B cell (primary cell): ENCODE results near the gene GJE1. TPM values are rescaled to one million over a fixed set of nuclear protein-coding genes. Genes with fewer than 3 reads are reported as not detected.

Experiments used
- ATAC-seq: fragments of 200-7000 bp; cut with Tn5 transposase; one replicate; pipeline ENCODE4 v1.10.0; 2021; ENCODE audit warnings: low read depth, mild to moderate bottlenecking, moderate number of reproducible peaks, moderate library complexity
- CTCF ChIA-PET: fragments of 350-600 bp; sonication (Branson Sonifier 250); formaldehyde crosslinking; loops from one replicate; lab custom pipeline; 2021; ENCODE audit warnings: antibody characterized with exemption, inconsistent platforms; lab: Charles Lee
- POLR2A ChIA-PET: fragments of 350-600 bp; sonication (Branson Sonifier 250); formaldehyde crosslinking; loops from one replicate; lab custom pipeline; 2021; ENCODE audit warnings: antibody characterized with exemption; lab: Charles Lee
- DNase-seq: peaks from one replicate; pipeline ENCODE4 v3.0.0; 2013
- H2AFZ ChIP-seq: 2 replicates; pipeline ENCODE4 v1.6.1; 2012; ENCODE audit warnings: mild to moderate bottlenecking, low read depth, low read length; ENCODE audit not compliant: insufficient read depth, poor library complexity, severe bottlenecking
- H3K27ac ChIP-seq, 2 donors: 1 replicate in 1 of 2; 2 replicates in 1 of 2; pipeline ENCODE4 v1.5.1; 2012 to 2013; ENCODE audit warnings: low read length in 2 of 2, mild to moderate bottlenecking in 2 of 2, moderate library complexity in 1 of 2
- H3K27me3 ChIP-seq, 4 experiments: fragments of 200-600 bp in 1 of 4; sonication (generic) in 1 of 4; replicated peaks in 1 of 4; 1 replicate in 2 of 4; 2 replicates in 2 of 4; pipeline versions ENCODE4 v1.6.1 to v1.7.0; 2013 to 2016; ENCODE audit warnings: low read length in 3 of 4, mild to moderate bottlenecking in 2 of 4, mixed read lengths in 1 of 4, moderate library complexity in 1 of 4; ENCODE audit not compliant: insufficient read depth in 4 of 4, control insufficient read depth in 3 of 4; ENCODE audit errors: control extremely low read depth in 1 of 4
- H3K36me3 ChIP-seq, 2 experiments: replicated peaks in 1 of 2; 1 replicate in 1 of 2; 2 replicates in 1 of 2; pipeline versions ENCODE4 v1.6.1 to v1.7.1; 2013; ENCODE audit warnings: low read length in 1 of 2; ENCODE audit not compliant: insufficient read depth in 2 of 2, control insufficient read depth in 1 of 2; ENCODE audit errors: control extremely low read depth in 1 of 2, extremely low read depth in 1 of 2
- H3K4me1 ChIP-seq, 2 donors: fragments of 200-600 bp in 1 of 2; sonication (generic) in 1 of 2; 1 replicate in 1 of 2; 2 replicates in 1 of 2; pipeline versions ENCODE4 v1.5.1 to v1.6.1; 2013 to 2017; ENCODE audit warnings: low read length in 2 of 2; ENCODE audit not compliant: control insufficient read depth in 2 of 2, insufficient read depth in 2 of 2
- H3K4me2 ChIP-seq: replicated peaks from 2 replicates; pipeline ENCODE3; 2012; ENCODE audit warnings: mild to moderate bottlenecking, low read depth, low read length; ENCODE audit not compliant: poor library complexity, severe bottlenecking
- H3K4me3 ChIP-seq, 5 experiments: fragments of 200-600 bp in 1 of 5; sonication (generic) in 1 of 5; 1 replicate in 3 of 5; 2 replicates in 2 of 5; pipeline versions ENCODE4 v1.5.1 to v1.7.0; 2011 to 2016; ENCODE audit warnings: low read length in 4 of 5, mild to moderate bottlenecking in 4 of 5, low read depth in 2 of 5, control low read depth in 1 of 5, moderate library complexity in 1 of 5; ENCODE audit not compliant: insufficient read depth in 1 of 5; ENCODE audit errors: control extremely low read depth in 1 of 5, extremely low read depth in 1 of 5
- H3K79me2 ChIP-seq: fragments of 200-600 bp; sonication (generic); one replicate; pipeline ENCODE4 v1.6.0; 2016; ENCODE audit warnings: low read length; ENCODE audit not compliant: control insufficient read depth, insufficient read depth
- H3K9ac ChIP-seq: fragments of 200-600 bp; sonication (generic); 2 replicates; pipeline ENCODE4 v1.6.1; 2017; ENCODE audit warnings: mild to moderate bottlenecking, low read length, moderate library complexity
- H3K9me3 ChIP-seq, 3 donors: one replicate each; pipeline versions ENCODE4 v1.6.1 to v1.7.1; 2013; ENCODE audit warnings: low read length in 2 of 3; ENCODE audit not compliant: control insufficient read depth in 2 of 3, insufficient read depth in 1 of 3; ENCODE audit errors: control extremely low read depth in 1 of 3
- H4K20me1 ChIP-seq: 2 replicates; pipeline ENCODE4 v1.6.0; 2012; ENCODE audit warnings: mild to moderate bottlenecking, low read length; ENCODE audit not compliant: insufficient read depth, control insufficient read depth, poor library complexity, severe bottlenecking
- H3K27ac Mint-ChIP-seq: one replicate; pipeline ENCODE4 v1.8.0; 2021; ENCODE audit warnings: mixed read lengths
- H3K27me3 Mint-ChIP-seq: one replicate; pipeline ENCODE4 v1.8.0; 2021; ENCODE audit warnings: mixed read lengths
- H3K4me1 Mint-ChIP-seq: one replicate; pipeline ENCODE4 v1.8.0; 2021; ENCODE audit warnings: mixed read lengths
- H3K4me3 Mint-ChIP-seq: one replicate; pipeline ENCODE4 v1.8.0; 2021; ENCODE audit warnings: mixed read lengths
- H3K9me3 Mint-ChIP-seq: one replicate; pipeline ENCODE4 v1.8.0; 2022; ENCODE audit warnings: mixed read lengths; ENCODE audit not compliant: insufficient read depth
- EZH2 ChIP-seq: IDR thresholded peaks from 2 replicates; pipeline ENCODE4 v1.6.1; 2012; ENCODE audit warnings: borderline replicate concordance, low read depth, mild to moderate bottlenecking, moderate library complexity, low read length; ENCODE audit not compliant: insufficient read depth, poor library complexity, severe bottlenecking
- WGBS: methylation state at CpG from one replicate; pipeline ENCODE4 v1.1.5; 2013; ENCODE audit warnings: missing lambda C conversion rate; ENCODE audit not compliant: insufficient coverage; 5-methylcytosine and 5-hydroxymethylcytosine counted together
- intact Hi-C: fragments of 100-400 bp; cut with micrococcal nuclease; formaldehyde crosslinking; loops from one replicate; pipeline ENCODE4 v1.10.0; 2022
- polyA plus RNA-seq: library from polyadenylated mRNA; depleted of rRNA; stranded (reverse); fragments of >200 nt; gene quantifications from 2 replicates; pipeline ENCODE4 v1.2.3, GENCODE V29; 2012
- total RNA-seq, 2 donors: library from RNA; stranded (reverse); fragments of 120-200 nt in 1 of 2; gene quantifications; 1 replicate in 1 of 2; 2 replicates in 1 of 2; pipeline versions ENCODE4 v1.2.3 to v1.2.4, GENCODE V29; 2013 to 2022
- TF ChIP-seq, protein P1 (sequence below): fragments of 200-600 bp; IDR thresholded peaks from one replicate; pipeline ENCODE4 v1.8.0; 2022; ENCODE audit warnings: antibody characterized with exemption, mild to moderate bottlenecking

The GJE1 gene
- total and polyA plus RNA-seq, 2 donors (not counting 1 experiment from before 2014, with no cell fraction given): not detected

GRCh38 chr6:142173980-142174379, 41.3 kb downstream of the GJE1 start:
- Histone ChIP-seq H3K9me3 (peaks cover 0 to 14% (median 13%) of the 10 kb centered on the region in 3 donors), H3K27me3 (no peaks in the 10 kb centered on the region), H4K20me1 (no peaks in the 10 kb centered on the region), H3K4me1 (no peaks in the 10 kb centered on the region), H3K9ac (no peak overlapping the region), H3K79me2 (peaks cover 10% of the 10 kb centered on the region), H2AFZ (no peak overlapping the region), H3K4me2 (no peak overlapping the region), H3K36me3 (peaks cover 36 to 68% of the 10 kb centered on the region in 2 experiments), H3K4me3 (no peak overlapping the region), H3K27ac (no peak overlapping the region)
- DNase-seq (no peak), ATAC-seq (no peak)
- Mint-ChIP-seq H3K9me3 (peaks cover 13% of the 10 kb centered on the region), H3K27ac (no peak overlapping the region), H3K4me1 (no peaks in the 10 kb centered on the region), H3K4me3 (no peak overlapping the region), H3K27me3 (no peaks in the 10 kb centered on the region)
- intact Hi-C loops: no loop called here
- TF ChIP-seq EZH2: no peak
- TF ChIP-seq, protein P1, sequence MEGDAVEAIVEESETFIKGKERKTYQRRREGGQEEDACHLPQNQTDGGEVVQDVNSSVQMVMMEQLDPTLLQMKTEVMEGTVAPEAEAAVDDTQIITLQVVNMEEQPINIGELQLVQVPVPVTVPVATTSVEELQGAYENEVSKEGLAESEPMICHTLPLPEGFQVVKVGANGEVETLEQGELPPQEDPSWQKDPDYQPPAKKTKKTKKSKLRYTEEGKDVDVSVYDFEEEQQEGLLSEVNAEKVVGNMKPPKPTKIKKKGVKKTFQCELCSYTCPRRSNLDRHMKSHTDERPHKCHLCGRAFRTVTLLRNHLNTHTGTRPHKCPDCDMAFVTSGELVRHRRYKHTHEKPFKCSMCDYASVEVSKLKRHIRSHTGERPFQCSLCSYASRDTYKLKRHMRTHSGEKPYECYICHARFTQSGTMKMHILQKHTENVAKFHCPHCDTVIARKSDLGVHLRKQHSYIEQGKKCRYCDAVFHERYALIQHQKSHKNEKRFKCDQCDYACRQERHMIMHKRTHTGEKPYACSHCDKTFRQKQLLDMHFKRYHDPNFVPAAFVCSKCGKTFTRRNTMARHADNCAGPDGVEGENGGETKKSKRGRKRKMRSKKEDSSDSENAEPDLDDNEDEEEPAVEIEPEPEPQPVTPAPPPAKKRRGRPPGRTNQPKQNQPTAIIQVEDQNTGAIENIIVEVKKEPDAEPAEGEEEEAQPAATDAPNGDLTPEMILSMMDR: no peak
- POLR2A ChIA-PET: no interaction called here
- CTCF ChIA-PET: interaction anchor here (1.5 to 1.6 kb wide), 2 partner anchors 18 to 23 kb away, joined by 4 read pairs; no protein-coding TSS in a partner anchor
- 100% methylated on average over 1 of the region's 3 CpGs for WGBS

GRCh38 chr6:142174703-142175102, 42.0 kb downstream of the GJE1 start:
- POLR2A ChIA-PET: no interaction called here
- no peak overlapping the region for H3K4me3 ChIP-seq

More at GRCh38 chr6:142174703-142175102, 42.0 kb downstream of the GJE1 start:
- no peak for TF ChIP-seq EZH2
- TF ChIP-seq, protein P1: no peak
- no peak overlapping the region for H3K4me3 Mint-ChIP-seq
- Histone ChIP-seq H2AFZ (no peak overlapping the region), H3K36me3 (peaks cover 34 to 63% of the 10 kb centered on the region in 2 experiments), H3K9me3 (peaks cover 0 to 14% (median 14%) of the 10 kb centered on the region in 3 donors), H3K4me1 (no peaks in the 10 kb centered on the region), H4K20me1 (no peaks in the 10 kb centered on the region), H3K27ac (no peak overlapping the region), H3K79me2 (peaks cover 10% of the 10 kb centered on the region), H3K4me2 (no peak overlapping the region), H3K27me3 (no peaks in the 10 kb centered on the region), H3K9ac (no peak overlapping the region)
- H3K4me1 Mint-ChIP-seq: no peaks in the 10 kb centered on the region
- H3K27ac Mint-ChIP-seq: no peak overlapping the region
- ATAC-seq: no peak
- 96% methylated on average over 5 of the region's 6 CpGs for WGBS
- peaks cover 13% of the 10 kb centered on the region for H3K9me3 Mint-ChIP-seq
- H3K27me3 Mint-ChIP-seq: no peaks in the 10 kb centered on the region
- DNase-seq: no peak
- intact Hi-C loops: no loop called here
- CTCF ChIA-PET: interaction anchor here (1.6 kb wide), 1 partner anchor 22 kb away, joined by 4 read pairs; no protein-coding TSS in a partner anchor
